Measurements from ENCODE around the gene ITGB4.
A peak's percentile ranks its signal among the peaks of the same experiment; 100 is the strongest.

The ITGB4 gene

DNA sequence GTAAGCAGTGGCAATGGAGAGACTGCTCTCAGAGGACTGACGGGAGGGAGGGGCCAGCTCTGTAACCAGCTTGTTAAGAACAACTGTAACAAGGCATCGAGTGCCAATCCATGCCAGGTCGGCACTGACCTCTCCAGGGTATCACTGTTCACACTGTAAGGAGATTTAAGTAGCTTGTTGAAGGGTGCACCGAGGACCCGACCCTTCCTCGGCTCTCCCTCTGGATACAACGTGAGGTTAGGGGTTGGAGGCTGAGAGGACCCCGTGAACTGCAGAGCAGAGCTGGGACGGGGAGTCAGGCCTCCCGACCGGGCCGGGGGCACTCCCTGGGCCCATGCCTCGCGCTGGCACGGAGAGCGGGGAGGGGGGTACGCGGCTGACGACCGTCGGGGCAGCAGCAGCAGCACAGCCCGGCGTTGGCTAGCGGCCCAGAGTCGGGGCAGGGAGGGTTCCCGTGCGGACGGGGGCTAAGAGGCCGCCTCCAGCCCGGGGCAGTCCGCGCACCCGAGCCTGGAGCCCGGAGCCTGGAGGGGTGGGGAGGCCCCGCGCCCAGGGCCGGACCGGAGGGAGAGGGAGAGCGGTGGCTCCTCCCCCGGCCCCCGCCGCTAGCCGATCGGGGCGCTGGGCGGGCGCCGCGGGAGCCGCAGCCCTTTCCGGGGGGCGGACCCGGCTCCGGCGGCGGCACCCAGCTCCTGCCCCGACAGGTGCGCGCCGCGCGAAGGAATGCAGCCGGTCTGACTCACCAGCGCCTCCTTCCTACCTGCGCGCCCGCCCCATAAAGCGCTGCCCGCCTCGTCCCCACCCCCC is at the start of gene ITGB4:
Gene ITGB4, plus strand, starts transcription at position 804 of the 807 bp plus-strand sequence. CDS start 3,245 bp downstream, outside the sequence.
- peak; percentile 36 for DNase-seq (ENCODE audit: low read depth)

DNA sequence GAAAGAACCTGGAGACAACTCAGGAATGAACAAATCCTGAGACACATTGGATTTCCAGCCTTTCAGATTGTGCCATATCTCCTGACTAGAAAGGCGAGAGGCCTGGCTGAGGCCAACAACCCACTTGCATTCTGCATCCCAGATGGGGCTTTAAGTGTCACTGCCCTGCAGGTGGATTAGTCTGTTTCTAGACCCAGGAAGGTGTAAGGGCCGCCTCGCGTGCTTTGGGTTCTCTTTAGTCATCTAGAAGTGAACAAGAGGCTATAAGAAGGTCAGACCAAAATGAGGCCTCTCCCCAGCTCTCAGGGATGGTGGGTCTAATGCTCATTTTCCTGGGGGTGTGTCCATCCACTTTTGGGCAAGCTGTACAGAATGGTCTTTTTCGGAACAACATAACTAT is 49.2 kb upstream of the ITGB4 start:
- no peak for DNase-seq (ENCODE audit: low read depth)

DNA sequence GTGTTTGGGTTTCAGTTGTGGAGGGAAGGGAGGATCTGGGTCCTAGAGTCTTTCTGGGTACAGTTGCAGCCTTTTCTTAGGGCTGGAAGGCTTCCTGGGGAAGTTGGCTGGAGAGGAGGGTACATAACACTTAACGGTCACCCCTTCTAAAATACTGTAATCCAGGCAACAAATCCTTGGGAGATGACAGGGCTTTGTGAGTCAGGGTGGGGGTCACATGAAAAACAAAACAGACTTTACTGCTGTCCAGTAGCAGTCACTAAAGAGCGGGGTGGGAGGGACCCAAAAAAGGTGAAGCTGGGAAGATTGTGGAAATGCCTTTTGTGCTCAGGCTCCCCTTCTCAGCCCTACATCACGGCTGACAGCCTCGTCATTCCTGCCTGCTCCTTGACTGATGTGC is 47.8 kb upstream of the ITGB4 start:
- no peak for DNase-seq (ENCODE audit: low read depth)

DNA sequence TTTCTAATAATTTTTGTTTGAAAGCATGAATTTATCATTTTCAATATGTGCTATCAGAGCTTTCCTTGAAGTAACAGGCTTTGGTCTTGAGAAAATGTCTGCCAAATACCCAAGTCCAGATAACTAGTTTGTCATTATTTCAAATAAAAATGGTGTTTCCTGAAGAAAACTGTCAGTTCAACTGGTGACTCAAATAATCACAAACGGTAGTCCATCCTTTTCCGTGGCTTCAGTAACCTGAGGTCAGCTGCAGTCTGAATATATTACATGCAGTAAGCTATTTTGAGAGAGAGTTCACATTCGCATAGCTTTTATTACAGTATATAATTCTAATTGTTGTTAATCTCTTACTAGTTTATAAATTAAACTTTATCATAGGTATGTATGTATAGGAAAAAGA is 44.8 kb upstream of the ITGB4 start:
- DNase-seq (ENCODE audit: low read depth), result no peak

DNA sequence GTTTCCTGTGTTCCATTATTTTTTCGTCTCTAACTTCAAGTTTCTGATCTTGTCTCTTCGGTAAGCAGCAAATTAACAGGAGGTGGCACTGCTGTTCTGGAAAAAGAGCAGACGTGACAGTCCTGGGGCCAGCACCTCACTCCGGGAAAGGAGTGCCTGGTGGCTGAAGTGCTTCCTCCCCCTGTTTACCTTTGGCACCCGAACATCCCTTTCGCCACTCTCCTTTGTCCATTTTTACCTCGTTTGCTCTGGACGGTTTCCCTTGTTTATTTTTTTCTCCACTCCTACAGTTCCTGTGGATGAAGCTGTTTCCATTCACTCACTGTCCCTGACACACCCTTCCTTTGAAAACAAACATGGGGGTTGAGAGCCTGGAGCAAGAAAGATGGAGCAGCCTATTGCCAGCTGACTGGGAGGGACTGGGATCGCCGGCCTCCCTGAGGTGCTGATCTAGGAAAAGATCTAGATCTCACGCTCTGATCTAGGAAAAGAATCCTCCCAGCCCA is 41.5 kb upstream of the ITGB4 start:
- DNase-seq (ENCODE audit: low read depth), result no peak

DNA sequence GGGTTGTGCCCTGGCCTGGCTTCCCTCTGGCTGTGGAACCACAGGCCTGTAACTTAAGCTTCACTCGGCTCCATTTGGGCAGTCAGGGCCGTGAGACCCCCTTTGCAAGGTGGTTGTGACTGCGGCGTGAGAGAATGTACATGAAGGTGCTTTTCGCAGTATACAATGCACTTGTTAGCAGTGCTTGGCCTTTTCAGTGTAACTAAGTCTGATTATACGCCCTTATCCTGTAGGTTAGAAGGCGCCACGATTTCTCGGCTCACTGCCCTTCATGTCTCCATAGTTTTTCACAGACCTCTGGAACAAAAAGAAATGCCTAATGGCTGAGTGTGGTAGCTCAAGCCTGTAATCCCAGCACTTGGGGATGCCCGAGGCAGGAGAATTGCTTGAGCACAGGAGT is 40.8 kb upstream of the ITGB4 start:
- no peak for DNase-seq (ENCODE audit: low read depth)

DNA sequence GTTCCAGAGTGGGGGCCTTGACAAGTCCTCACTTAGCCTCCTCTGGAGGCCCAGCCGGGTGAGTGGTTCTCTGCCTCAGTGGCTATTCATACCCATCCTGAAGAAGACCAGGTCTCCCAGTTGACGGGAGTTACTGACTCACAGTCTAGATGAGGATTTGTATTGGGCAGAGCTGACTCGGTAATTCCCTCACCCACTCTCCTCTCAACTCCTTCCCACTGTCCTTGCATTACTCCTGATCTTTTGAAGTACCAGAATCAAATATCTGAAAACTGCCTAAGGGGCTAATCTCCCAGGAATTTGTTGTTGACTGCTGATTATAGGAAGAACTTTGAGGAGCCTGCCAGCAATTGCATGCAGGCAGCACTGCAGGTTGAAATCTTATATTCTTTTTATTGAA is 40.0 kb upstream of the ITGB4 start:
- no peak for DNase-seq (ENCODE audit: low read depth)

DNA sequence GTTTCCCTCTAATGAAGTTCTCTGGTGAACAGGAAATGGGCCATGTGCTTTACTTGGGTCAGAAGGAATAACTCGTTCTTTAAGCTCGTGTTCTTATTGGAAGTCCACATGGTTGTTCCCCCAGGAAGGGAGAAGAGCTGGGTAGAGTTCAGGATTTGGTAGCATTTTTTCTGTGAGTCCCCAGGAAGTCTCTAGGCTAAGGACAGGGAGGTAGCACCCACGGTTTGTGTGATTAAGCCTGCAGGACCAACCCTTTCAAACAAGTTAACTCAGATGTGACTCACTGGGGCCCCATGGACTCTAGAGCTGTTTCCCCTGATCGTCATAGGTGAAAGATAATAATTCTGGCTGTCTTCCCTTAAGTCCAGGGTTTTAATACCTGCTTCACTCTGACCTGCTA is 37.7 kb upstream of the ITGB4 start:
- DNase-seq (ENCODE audit: low read depth), result no peak

DNA sequence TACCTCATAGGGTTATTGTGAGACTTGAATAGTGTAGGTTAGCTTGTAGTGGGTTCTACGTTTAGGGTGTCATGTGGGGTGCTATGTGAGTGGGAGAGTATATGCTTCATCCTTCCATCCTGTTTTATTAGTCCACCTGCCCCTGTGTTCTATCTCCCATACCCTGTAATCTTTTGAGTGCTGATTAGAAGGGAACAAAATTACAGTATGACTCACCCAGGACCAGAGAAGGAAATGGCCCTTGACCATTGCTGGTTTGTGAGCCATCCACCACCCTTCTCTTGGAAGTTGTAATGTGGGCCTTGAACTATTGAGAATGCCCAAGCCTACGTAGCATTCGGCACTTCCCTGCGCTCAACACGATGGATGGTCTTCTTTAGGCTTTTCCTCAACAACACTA is 37.0 kb upstream of the ITGB4 start:
- no peak for DNase-seq (ENCODE audit: low read depth)

DNA sequence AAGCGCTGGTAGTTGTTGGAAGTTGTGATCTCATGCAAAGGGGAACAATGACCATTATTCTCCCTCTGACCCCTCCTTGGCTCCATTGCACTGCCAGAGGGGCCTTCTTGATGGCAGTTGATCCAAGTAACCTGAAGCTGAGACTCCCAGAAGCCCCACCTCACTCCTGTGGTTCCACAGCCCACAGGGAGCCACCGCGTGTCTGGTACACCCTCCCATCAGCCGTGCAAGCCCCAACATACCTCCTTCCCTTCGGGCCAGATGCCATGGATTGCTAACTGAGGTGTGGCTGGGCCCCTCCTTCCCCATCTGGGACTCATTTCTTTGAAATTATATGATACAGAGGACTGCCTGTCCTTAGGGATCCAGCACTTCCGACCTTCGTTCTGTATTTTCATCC is 36.3 kb upstream of the ITGB4 start:
- no peak for DNase-seq (ENCODE audit: low read depth)

DNA sequence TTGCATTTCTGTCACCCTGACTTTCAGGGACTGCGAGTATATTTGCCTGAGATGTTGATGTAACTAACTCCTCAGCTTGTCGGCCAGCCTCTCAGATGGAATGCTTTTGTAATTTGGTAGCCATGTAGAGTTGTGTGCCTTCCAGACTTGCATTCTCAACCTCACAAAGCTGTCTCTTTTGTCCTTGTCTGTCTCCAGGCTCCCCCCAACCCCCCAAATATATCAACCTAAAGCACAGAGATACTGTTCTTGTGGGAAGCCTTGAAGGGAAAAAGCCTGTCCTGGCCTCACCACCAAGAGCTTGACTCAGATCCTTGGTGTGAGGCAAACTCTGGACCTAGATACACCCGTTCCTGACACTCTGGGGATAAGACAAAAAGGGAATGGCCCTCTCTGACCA is 35.8 kb upstream of the ITGB4 start:
- no peak for DNase-seq (ENCODE audit: low read depth)

DNA sequence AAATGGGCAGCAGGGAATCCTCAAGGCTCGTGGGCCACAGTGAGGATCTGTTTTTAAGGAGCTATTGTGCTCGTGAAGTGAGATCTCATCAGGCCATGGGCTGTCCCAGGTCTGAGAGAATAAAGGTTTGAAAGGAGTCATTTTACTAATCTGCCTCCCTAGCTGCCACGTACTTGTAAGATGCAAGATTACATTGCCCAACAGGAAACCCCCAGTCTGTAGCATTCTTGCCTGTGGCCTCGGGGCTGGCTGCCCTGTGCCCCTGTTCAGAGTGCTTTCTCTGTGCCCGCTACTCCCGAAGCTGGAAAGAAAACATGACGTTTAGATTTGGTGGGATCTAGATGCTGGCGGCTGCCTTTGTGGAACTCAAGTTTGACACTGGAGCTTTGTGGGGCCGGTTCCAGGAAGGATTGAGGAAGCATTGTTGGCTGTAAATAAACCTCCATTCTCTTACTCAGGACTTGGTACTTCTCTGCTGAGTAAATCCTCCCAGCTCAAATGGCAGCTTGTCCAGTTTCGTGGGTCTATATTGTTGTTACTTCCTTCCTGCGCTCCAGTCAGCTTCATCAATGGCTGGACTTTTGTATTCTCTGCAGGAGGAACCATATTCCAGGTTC is 32.9 kb upstream of the ITGB4 start:
- no peak for DNase-seq (ENCODE audit: low read depth)

DNA sequence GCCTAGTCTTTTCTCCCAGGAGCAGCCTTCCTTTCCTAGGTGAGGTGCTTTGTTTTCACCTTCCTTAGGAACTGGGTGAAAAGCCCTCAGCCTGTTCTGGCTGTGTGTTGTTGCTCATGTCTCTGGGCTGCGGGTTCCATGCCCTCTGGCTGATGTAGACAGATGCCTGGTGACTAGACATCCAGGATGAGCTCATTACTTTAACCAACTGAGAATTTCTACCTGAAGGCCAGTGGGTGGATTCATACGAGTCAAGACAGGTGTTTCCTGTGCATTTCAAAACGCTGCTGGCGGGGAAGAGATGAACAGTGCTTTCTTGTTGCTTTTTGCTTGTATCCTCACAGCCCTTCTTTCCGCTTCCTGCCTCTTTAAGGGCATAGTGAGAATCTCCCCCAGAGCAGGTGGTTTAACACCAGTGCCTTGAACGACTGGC is 31.8 kb upstream of the ITGB4 start:
- no peak for DNase-seq (ENCODE audit: low read depth)

DNA sequence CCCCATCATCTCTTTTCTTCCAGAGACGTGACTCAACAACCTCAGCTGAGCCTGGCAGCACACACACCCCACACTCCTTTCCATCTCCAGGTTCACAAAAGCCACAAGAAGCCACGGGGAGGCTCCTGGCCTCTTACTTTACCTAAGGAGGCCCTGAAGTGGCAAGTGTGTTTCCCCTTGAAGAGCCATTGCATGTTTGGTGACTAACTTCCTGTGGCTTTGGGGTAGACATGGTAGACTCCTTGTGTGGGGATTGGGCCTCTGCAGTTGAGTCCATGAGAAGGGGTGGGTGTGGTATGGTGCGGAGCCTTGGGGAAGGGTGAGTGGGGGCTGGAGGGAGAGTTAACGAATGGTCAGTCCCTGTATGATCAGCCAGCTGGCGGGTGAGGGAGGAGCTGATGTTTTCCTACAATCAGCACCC is 29.9 kb upstream of the ITGB4 start:
- no peak for DNase-seq (ENCODE audit: low read depth)

DNA sequence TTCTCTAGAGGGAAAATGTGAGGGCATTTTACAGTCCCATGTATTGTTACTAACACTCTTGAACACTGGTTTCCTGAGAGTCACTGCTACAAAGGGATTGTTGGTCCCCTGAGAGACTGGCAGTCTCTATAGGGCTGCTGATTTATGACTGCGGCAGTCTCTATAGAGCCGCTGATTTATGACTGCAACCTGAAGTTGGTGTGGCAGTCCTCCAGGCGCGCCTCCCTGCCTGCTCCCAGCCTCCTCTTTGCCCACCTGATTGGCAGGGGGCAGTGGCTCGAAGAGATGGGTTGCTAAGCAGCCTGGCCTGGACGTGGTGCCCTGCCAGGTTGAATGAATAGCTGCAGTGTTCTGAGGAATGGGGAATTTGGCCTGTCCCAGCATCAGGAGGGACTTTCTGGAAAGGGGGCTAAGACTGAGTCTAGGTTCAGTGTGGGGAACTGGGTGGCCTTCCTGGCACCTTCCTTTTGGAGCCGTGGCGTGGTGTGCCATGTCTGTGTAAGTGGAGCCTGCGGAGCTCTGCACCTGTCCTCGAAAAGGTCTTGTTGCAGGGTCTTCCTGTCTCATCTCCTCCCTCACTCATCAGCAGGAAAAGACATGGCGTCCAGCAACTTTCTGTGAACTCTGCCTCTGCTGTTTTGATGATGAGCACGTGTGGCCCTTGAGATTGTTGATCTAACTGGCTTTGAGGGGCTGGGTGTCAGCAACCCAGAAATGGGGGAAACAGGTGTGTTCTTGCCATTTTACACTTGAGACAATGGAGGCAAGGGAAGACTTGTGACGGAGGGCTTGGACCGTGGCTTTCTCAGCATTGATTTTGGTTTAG is 29.2 kb upstream of the ITGB4 start:
- DNase-seq (ENCODE audit: low read depth), result no peak

DNA sequence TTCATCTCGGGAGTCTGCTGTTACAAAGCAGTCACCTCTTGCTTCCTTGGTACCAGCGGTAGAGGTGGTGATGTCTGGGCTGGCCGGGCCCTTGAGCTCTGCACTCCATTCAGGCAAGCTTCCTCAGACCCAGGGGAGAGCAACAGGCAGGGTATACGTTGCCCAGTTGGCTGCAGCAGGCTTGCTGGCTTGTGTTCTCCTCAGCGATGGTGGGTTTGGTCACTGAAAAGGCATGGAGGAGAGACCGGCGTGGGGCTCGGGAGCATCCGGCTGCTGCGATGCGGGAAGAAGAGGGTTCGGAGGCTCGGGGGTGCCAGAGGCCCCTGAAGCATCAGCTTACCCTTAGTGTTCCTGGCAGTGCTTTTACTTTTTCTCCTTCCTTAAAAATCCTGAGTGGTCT is 28.3 kb upstream of the ITGB4 start:
- DNase-seq (ENCODE audit: low read depth), result no peak

DNA sequence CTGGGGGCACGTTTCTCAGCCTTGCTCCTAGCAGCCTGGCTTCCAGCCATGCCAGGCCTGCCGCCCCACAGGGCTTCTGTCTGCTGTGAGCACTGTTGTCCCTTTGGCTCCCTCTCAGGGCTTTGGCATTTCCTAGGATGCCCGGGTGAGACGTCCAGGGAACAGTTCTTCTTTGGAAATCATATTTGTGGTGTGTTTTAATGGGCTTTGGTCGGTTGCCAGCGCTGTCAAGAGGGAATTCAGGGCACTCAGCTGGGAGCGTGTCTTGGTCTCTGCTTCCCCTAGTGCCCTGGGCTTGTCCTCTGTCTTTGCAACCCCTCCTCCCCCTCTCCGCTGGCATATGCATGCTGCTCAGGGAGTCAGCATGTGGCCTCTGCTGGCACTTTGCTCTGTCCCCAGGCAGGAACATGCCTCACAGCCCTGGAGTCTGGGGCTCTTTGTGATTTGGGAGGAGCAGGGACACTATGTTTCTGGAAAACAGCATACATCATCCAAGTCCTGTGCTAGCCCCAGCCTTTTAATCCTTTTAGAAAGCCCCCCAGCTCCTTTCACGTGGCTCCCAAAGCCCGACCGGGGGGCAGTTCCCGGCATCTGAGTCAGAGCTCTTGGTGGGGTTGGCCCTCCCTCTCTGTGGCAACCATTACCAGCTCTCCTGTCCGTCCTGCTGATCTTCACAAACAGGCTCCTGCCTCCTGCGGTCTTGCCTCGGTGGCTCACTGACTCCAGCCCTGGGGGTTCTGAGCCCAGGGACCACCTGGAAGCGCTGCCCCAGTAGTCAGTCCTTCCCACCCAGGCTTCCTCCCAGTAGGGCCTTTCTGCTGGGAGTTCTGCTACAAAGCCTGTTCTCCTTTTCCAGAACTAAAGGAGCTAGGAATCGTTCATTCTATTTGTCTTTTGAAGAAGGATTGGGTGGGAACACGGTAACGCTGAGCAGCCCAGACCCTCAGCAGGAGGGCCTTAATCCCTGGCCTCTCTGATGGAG is 27.5 kb upstream of the ITGB4 start:
- DNase-seq (ENCODE audit: low read depth), result no peak

DNA sequence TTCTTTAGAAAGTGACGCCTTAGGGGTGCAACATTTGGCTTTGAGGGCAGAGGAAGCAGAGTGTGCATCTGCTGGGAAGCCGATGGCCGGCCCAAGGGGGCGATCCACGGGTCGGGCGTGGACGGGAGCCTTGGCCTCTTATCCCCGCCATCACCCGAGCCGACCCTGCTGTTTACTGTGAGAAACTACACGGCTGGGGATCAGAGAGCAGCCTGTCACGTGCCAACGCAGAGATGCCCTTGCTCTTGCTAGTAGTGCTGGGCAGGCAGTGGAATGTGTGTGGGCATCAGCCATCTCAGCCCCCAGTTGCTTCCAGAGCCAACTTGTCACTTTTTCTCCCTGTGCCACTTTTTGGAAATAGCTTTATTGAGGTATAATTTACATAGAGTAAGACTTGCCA is 26.7 kb upstream of the ITGB4 start:
- no peak for DNase-seq (ENCODE audit: low read depth)

DNA sequence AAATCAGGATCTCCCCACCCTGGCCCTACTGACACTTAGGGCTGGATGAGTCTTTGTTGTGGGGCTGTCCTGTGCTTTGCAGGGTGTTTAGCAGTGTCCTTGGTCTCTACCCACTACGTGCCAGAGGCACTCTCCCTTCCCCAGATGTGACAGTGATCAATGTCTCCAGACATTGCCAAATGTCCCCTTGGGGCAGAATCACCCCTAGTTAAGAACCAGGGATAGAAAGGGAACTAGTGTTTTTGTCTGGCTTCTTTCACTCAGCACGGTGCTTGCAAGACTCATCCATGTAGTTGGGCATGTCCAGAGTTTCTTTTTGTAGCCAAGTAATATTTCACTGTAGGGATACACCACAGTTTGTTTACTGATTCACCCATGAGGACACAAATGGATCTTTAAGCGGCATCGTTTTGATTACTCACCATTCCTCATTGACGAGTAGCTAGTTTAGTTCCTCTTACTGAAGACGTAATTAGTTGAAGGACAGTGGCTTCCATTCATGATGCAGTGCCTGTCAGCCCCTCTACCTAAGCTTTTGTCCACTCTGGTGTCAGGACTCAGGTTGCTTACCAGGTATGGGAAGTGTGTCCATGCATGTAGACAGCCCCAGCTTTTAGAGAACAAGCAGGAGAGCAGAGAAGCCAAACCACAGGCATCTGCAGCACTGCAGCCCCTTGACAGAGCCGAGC is 26.0 kb upstream of the ITGB4 start:
- DNase-seq (ENCODE audit: low read depth), result no peak

DNA sequence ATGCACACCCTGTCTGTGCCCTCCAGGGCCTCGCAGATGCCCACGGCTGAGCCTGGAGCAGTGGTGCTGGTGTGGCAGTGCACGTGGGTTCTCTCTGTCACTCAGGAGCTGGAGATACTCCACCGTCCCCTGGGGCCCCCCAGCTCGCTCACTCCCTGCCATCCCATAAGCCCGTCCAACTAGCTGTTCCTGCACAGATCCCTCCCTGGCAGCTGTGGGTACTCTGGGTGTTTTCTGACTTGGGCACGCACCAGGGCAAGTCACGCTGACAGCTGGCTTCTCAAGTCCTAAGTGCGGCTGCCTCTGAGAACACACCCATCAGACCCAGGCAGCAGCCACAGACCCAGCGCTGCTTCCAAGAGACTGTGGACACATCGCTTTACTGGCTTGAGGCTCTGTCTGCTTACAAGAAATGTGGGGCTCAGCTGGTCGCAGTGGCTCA is 25.4 kb upstream of the ITGB4 start:
- DNase-seq (ENCODE audit: low read depth), result no peak
